Measurements from ENCODE around the gene SFXN5. TPM values are rescaled to one million over a fixed set of nuclear protein-coding genes. Genes with fewer than 3 reads are reported as not detected.

The SFXN5 gene
- total and polyA plus RNA-seq, 2 of the 8 experiments (the other 6 are each of a cell fraction or from before 2014, with no cell fraction given) = 29.3 to 33.1 TPM

DNA sequence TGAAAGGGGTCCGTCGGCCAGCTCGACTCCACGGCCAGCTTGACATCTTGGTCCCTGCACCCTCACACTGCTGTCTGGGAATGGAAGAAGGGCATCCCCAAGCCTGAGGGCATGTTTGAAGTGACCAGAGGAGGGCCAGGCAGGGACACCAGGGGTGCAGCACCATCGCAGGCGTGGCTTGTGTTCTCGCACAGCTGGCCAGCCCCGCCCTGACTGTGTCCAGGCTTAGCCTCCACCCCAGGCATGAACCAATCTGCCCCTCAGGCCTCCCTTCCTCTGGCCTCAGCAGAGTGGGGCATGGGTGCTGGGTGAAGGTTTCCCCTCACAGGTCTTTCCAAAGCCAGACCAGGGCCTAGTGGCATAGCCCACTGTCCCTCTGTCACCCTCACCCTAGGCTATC is 129.2 kb downstream of the SFXN5 start (continued):
- TF ChIP-seq, protein P1, sequence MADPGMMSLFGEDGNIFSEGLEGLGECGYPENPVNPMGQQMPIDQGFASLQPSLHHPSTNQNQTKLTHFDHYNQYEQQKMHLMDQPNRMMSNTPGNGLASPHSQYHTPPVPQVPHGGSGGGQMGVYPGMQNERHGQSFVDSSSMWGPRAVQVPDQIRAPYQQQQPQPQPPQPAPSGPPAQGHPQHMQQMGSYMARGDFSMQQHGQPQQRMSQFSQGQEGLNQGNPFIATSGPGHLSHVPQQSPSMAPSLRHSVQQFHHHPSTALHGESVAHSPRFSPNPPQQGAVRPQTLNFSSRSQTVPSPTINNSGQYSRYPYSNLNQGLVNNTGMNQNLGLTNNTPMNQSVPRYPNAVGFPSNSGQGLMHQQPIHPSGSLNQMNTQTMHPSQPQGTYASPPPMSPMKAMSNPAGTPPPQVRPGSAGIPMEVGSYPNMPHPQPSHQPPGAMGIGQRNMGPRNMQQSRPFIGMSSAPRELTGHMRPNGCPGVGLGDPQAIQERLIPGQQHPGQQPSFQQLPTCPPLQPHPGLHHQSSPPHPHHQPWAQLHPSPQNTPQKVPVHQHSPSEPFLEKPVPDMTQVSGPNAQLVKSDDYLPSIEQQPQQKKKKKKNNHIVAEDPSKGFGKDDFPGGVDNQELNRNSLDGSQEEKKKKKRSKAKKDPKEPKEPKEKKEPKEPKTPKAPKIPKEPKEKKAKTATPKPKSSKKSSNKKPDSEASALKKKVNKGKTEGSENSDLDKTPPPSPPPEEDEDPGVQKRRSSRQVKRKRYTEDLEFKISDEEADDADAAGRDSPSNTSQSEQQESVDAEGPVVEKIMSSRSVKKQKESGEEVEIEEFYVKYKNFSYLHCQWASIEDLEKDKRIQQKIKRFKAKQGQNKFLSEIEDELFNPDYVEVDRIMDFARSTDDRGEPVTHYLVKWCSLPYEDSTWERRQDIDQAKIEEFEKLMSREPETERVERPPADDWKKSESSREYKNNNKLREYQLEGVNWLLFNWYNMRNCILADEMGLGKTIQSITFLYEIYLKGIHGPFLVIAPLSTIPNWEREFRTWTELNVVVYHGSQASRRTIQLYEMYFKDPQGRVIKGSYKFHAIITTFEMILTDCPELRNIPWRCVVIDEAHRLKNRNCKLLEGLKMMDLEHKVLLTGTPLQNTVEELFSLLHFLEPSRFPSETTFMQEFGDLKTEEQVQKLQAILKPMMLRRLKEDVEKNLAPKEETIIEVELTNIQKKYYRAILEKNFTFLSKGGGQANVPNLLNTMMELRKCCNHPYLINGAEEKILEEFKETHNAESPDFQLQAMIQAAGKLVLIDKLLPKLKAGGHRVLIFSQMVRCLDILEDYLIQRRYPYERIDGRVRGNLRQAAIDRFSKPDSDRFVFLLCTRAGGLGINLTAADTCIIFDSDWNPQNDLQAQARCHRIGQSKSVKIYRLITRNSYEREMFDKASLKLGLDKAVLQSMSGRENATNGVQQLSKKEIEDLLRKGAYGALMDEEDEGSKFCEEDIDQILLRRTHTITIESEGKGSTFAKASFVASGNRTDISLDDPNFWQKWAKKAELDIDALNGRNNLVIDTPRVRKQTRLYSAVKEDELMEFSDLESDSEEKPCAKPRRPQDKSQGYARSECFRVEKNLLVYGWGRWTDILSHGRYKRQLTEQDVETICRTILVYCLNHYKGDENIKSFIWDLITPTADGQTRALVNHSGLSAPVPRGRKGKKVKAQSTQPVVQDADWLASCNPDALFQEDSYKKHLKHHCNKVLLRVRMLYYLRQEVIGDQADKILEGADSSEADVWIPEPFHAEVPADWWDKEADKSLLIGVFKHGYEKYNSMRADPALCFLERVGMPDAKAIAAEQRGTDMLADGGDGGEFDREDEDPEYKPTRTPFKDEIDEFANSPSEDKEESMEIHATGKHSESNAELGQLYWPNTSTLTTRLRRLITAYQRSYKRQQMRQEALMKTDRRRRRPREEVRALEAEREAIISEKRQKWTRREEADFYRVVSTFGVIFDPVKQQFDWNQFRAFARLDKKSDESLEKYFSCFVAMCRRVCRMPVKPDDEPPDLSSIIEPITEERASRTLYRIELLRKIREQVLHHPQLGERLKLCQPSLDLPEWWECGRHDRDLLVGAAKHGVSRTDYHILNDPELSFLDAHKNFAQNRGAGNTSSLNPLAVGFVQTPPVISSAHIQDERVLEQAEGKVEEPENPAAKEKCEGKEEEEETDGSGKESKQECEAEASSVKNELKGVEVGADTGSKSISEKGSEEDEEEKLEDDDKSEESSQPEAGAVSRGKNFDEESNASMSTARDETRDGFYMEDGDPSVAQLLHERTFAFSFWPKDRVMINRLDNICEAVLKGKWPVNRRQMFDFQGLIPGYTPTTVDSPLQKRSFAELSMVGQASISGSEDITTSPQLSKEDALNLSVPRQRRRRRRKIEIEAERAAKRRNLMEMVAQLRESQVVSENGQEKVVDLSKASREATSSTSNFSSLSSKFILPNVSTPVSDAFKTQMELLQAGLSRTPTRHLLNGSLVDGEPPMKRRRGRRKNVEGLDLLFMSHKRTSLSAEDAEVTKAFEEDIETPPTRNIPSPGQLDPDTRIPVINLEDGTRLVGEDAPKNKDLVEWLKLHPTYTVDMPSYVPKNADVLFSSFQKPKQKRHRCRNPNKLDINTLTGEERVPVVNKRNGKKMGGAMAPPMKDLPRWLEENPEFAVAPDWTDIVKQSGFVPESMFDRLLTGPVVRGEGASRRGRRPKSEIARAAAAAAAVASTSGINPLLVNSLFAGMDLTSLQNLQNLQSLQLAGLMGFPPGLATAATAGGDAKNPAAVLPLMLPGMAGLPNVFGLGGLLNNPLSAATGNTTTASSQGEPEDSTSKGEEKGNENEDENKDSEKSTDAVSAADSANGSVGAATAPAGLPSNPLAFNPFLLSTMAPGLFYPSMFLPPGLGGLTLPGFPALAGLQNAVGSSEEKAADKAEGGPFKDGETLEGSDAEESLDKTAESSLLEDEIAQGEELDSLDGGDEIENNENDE (IDR thresholded peaks at IDR 0.05; ENCODE audit: insufficient replicate concordance, low read length) = no peak
- TF ChIP-seq BACH1 (IDR thresholded peaks at IDR 0.05; ENCODE audit: low read length) = no peak
- TF ChIP-seq EP300 (IDR thresholded peaks at IDR 0.05; ENCODE audit: borderline replicate concordance in 1 of 2, low read depth in 2 of 2, low read length in 2 of 2) = no peak
- TF ChIP-seq JUND (IDR thresholded peaks at IDR 0.05; ENCODE audit: low read length) = no peak
- TF ChIP-seq RXRA (IDR thresholded peaks at IDR 0.05; ENCODE audit: insufficient read depth, low read depth, low read length) = no peak
- TF ChIP-seq TAF1 (IDR thresholded peaks at IDR 0.05; ENCODE audit: low read depth, low read length) = no peak
- no peak for TF ChIP-seq RFX5 (IDR thresholded peaks at IDR 0.05; ENCODE audit: borderline replicate concordance, low read depth, low read length)
- TF ChIP-seq, protein P2, sequence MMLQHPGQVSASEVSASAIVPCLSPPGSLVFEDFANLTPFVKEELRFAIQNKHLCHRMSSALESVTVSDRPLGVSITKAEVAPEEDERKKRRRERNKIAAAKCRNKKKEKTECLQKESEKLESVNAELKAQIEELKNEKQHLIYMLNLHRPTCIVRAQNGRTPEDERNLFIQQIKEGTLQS (IDR thresholded peaks at IDR 0.05; ENCODE audit: insufficient read depth, low read depth, low read length) = no peak
- TF ChIP-seq SUZ12 (IDR thresholded peaks at IDR 0.05; ENCODE audit: low read length) = no peak
- no peak for TF ChIP-seq CEBPB (IDR thresholded peaks at IDR 0.05; ENCODE audit: low read depth, low read length)
- no peak for TF ChIP-seq EZH2 (IDR thresholded peaks at IDR 0.05; ENCODE audit: low read depth, low read length, severe bottlenecking)
